Testis (tissue), 2 donors: ENCODE data around the gene DCLK1.

Source experiments
- POLR2A ChIP-seq: fragments of 450-650 bp; IDR thresholded peaks from one replicate; pipeline ENCODE4 v1.6.1; 2017; ENCODE audit warnings: antibody characterized with exemption, mild to moderate bottlenecking, moderate library complexity
- TF ChIP-seq, protein P1 (sequence below), 3 experiments: fragments of 450-650 bp in 2 of 3; fragments of 200-600 bp in 1 of 3; sonication (generic) in 1 of 3; IDR thresholded peaks; one replicate each; pipeline ENCODE4 v1.5.1; 2016 to 2019; ENCODE audit warnings: antibody characterized with exemption in 3 of 3, mild to moderate bottlenecking in 2 of 3, moderate library complexity in 1 of 3

DNA sequence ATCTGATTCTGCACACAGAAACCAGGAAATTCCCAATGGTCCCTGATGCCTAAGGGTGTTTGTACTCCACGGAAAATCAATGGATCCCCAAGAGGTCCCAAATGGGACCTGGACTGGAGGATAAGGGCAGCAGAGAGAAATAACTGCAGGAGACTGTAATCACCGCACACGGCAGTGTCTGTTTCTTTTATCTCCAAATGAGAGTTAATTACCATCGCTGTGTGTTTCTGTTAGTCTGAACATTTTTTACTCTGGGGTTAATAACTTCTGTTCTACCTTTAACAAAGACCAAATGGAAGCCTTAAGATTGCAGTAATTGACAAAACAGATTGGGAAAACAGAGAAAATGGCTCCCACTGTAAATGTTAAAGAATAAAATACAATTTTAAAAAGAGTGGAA, 320.9 kb downstream of the DCLK1 start:
- TF ChIP-seq, protein P1, sequence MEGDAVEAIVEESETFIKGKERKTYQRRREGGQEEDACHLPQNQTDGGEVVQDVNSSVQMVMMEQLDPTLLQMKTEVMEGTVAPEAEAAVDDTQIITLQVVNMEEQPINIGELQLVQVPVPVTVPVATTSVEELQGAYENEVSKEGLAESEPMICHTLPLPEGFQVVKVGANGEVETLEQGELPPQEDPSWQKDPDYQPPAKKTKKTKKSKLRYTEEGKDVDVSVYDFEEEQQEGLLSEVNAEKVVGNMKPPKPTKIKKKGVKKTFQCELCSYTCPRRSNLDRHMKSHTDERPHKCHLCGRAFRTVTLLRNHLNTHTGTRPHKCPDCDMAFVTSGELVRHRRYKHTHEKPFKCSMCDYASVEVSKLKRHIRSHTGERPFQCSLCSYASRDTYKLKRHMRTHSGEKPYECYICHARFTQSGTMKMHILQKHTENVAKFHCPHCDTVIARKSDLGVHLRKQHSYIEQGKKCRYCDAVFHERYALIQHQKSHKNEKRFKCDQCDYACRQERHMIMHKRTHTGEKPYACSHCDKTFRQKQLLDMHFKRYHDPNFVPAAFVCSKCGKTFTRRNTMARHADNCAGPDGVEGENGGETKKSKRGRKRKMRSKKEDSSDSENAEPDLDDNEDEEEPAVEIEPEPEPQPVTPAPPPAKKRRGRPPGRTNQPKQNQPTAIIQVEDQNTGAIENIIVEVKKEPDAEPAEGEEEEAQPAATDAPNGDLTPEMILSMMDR (IDR thresholded peaks at IDR 0.05) = no peak
- no peak for TF ChIP-seq POLR2A
